Lung (tissue), 12 donors: ENCODE data around the gene MYO19. TPM values are rescaled to one million over a fixed set of nuclear protein-coding genes. Genes with fewer than 3 reads are reported as not detected.

Experiments used
- ATAC-seq: fragments of 200-7000 bp; cut with Tn5 transposase; one replicate; pipeline ENCODE4 v1.9.1; 2020; ENCODE audit warnings: moderate number of reproducible peaks; ENCODE audit not compliant: insufficient read depth, low FRiP score
- DNase-seq, 3 donors: peaks; one replicate each; pipeline ENCODE4 v3.0.0-alpha.2; 2013 to 2017
- H3K27ac ChIP-seq, 2 donors: one replicate each; pipeline ENCODE4 v1.5.1; 2013; ENCODE audit warnings: mild to moderate bottlenecking in 2 of 2, moderate library complexity in 2 of 2, control low read depth in 1 of 2, inconsistent platforms in 1 of 2, low read depth in 1 of 2, low read length in 1 of 2
- H3K27me3 ChIP-seq, 3 donors: one replicate each; pipeline ENCODE4 v1.5.1; 2013; ENCODE audit warnings: low read length in 2 of 3; ENCODE audit not compliant: control insufficient read depth in 3 of 3, insufficient read depth in 3 of 3
- H3K36me3 ChIP-seq, 4 donors: one replicate each; pipeline ENCODE4 v1.5.1; 2013; ENCODE audit warnings: low read length in 4 of 4, mild to moderate bottlenecking in 1 of 4, moderate library complexity in 1 of 4; ENCODE audit not compliant: control insufficient read depth in 4 of 4, insufficient read depth in 4 of 4
- H3K4me1 ChIP-seq, 5 donors: one replicate each; pipeline ENCODE4 v1.5.1; 2013; ENCODE audit warnings: low read length in 5 of 5, mild to moderate bottlenecking in 2 of 5, moderate library complexity in 1 of 5; ENCODE audit not compliant: control insufficient read depth in 5 of 5, insufficient read depth in 5 of 5
- H3K4me3 ChIP-seq: one replicate; pipeline ENCODE4 v1.5.1; 2013; ENCODE audit warnings: mild to moderate bottlenecking, control low read depth, moderate library complexity
- H3K9ac ChIP-seq, 2 donors: one replicate each; pipeline ENCODE4 v1.5.1; 2013; ENCODE audit warnings: low read length in 2 of 2, control low read depth in 1 of 2; ENCODE audit not compliant: insufficient read depth in 1 of 2
- H3K9me3 ChIP-seq, 4 donors: one replicate each; pipeline ENCODE4 v1.5.1; 2013; ENCODE audit warnings: low read length in 3 of 4, mild to moderate bottlenecking in 1 of 4, moderate library complexity in 1 of 4; ENCODE audit not compliant: control insufficient read depth in 4 of 4, insufficient read depth in 3 of 4
- whole genome bisulfite sequencing, 2 donors: extraction: QIAGEN DNeasy Blood & Tissue Kit; methylation state at CpG; one replicate each; pipeline ENCODE4 v1.1.7; 2013; 5-methylcytosine and 5-hydroxymethylcytosine counted together
- polyA plus RNA-seq, 2 donors: library from polyadenylated mRNA; stranded (reverse); fragments of 200-250 nt; gene quantifications; one replicate each; pipeline ENCODE4 v1.2.1, GENCODE V29; 2013
- total RNA-seq, 2 donors: library from RNA; depleted of rRNA in 1 of 2; stranded (reverse); fragments of >200 nt in 1 of 2; gene quantifications; one replicate each; pipeline ENCODE4 v1.2.1, GENCODE V29; 2014 to 2021
- TF ChIP-seq, protein P1 (sequence below): IDR thresholded peaks from 2 replicates; pipeline ENCODE4 v1.5.1; 2012; ENCODE audit warnings: mild to moderate bottlenecking; ENCODE audit errors: control extremely low read depth, extremely low read depth
- donor health status: control.
- donor health status: control.
- donor health status: Bipolar disorder and iron deficiency.
- donor health status: healthy.
- donor health status: DM: yes; HTN: yes; CAD: no.

Gene MYO19
- total and polyA plus RNA-seq, 4 donors = 26.5 to 66.6 (median 35.0) TPM

- 97 to 99% methylated on average over 7 of the region's 7 CpGs for WGBS, 2 donors
- Histone ChIP-seq H3K27ac (no peak overlapping the region), H3K9me3 (no peaks in the 10 kb centered on the region), H3K36me3 (peaks cover 12 to 37% (median 28%) of the 10 kb centered on the region in 4 donors), H3K4me1 (peaks cover 0 to 1% (median 0%) of the 10 kb centered on the region in 5 donors), H3K27me3 (no peaks in the 10 kb centered on the region), H3K4me3 (no peak overlapping the region), H3K9ac (no peak overlapping the region)
- DNase-seq = no peak
- no peak for ATAC-seq
- TF ChIP-seq, protein P1, sequence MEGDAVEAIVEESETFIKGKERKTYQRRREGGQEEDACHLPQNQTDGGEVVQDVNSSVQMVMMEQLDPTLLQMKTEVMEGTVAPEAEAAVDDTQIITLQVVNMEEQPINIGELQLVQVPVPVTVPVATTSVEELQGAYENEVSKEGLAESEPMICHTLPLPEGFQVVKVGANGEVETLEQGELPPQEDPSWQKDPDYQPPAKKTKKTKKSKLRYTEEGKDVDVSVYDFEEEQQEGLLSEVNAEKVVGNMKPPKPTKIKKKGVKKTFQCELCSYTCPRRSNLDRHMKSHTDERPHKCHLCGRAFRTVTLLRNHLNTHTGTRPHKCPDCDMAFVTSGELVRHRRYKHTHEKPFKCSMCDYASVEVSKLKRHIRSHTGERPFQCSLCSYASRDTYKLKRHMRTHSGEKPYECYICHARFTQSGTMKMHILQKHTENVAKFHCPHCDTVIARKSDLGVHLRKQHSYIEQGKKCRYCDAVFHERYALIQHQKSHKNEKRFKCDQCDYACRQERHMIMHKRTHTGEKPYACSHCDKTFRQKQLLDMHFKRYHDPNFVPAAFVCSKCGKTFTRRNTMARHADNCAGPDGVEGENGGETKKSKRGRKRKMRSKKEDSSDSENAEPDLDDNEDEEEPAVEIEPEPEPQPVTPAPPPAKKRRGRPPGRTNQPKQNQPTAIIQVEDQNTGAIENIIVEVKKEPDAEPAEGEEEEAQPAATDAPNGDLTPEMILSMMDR = no peak
These were observed 6.9 kb downstream of the MYO19 start for GRCh38 chr17:36527621-36528250.

DNA sequence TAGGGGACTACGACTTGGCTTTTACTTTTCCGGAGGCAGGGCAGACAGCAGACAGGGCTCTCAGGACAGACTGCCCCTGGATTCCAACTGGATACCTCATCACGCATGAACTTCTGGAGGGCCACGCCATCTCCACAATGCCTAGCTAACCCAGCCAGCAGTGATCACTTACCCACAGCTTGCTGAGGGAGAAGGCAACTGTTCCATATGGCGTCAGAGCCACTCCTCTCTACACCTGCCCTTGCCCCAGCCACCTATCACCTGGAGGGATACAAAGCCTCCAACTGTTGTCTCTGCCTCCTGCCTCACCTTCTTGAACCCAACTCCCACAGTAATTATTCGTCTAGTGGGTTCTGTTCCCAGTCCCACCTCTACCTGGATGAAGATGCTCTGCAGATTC, 8.8 kb downstream of the MYO19 start:
- TF ChIP-seq, protein P1 = no peak
- ATAC-seq = no peak
- H3K36me3 ChIP-seq = peaks cover 12 to 29% (median 26%) of the 10 kb centered on the region in 4 donors

GRCh38 chr17:36525113-36525512, 9.6 kb downstream of the MYO19 start:
- Histone ChIP-seq H3K36me3 (peaks cover 12 to 30% (median 28%) of the 10 kb centered on the region in 4 donors), H3K4me3 (no peak overlapping the region), H3K4me1 (no peaks in the 10 kb centered on the region), H3K27ac (no peak overlapping the region), H3K27me3 (no peaks in the 10 kb centered on the region), H3K9ac (no peak overlapping the region), H3K9me3 (no peaks in the 10 kb centered on the region)
- WGBS, 2 donors = 78 to 88% methylated on average over 2 of the region's 2 CpGs
- TF ChIP-seq, protein P1 = no peak
- DNase-seq (no peak), ATAC-seq (no peak)

More for the DNA sequence above, 8.8 kb downstream of the MYO19 start:
- DNase-seq = no peak
- no peak overlapping the region for H3K27ac ChIP-seq
- H3K9ac ChIP-seq = no peak overlapping the region
- 94 to 97% methylated on average over 6 of the region's 6 CpGs for WGBS, 2 donors
- H3K4me3 ChIP-seq = no peak overlapping the region
- no peaks in the 10 kb centered on the region for H3K9me3 ChIP-seq
- H3K27me3 ChIP-seq = no peaks in the 10 kb centered on the region
- H3K4me1 ChIP-seq = no peaks in the 10 kb centered on the region
